NCI-H2227 (cell line): ENCODE measurements around the gene OXSR1.

Experiments used
- DNase-seq: peaks from one replicate; lab custom pipeline; 2025; ENCODE audit not compliant: unreplicated experiment; lab: John Stamatoyannopoulos, UW

OXSR1 gene

DNA sequence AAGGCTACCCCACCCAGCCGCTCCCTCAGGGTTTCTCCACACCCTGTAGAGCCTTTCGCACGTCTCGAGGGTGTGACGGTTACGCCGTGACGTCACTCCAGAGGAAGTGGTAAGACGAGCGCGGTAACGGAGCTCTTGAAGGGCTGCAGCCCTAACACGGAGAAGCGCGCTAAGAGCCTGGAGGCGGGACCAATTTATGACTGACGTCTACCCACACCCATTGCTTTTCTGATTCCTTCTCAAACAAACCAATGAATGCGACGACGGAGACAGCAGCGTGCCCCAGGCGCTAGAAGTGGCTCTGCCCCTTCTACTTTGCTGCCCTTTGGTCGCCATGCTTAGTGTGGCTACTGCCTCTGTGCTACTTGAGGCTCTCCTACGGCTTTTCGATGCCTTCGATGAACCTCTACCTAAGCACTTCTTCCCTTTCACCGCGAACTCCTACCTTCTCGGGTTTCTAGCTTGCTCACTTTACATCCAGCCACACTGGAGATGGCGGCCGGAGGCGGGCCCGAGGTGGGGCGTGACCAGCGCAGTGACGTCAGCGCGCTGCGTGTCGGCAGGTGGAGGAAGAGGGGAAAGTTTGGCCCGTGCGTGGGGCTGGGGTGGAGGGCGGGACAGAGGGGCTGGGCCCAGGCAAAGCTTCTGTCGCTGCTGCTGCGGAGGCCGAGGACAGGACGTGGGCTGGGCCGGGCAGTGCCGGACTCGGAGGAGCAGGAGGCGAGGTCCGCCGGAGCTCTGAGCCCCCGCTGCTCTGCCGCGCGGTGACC is at the start of gene OXSR1:
OXSR1 (plus strand) TSS at position 586 of the 770 bp plus-strand sequence. CDS start 340 bp downstream, outside the sequence.
- DNase-seq = peak; percentile 98

DNA sequence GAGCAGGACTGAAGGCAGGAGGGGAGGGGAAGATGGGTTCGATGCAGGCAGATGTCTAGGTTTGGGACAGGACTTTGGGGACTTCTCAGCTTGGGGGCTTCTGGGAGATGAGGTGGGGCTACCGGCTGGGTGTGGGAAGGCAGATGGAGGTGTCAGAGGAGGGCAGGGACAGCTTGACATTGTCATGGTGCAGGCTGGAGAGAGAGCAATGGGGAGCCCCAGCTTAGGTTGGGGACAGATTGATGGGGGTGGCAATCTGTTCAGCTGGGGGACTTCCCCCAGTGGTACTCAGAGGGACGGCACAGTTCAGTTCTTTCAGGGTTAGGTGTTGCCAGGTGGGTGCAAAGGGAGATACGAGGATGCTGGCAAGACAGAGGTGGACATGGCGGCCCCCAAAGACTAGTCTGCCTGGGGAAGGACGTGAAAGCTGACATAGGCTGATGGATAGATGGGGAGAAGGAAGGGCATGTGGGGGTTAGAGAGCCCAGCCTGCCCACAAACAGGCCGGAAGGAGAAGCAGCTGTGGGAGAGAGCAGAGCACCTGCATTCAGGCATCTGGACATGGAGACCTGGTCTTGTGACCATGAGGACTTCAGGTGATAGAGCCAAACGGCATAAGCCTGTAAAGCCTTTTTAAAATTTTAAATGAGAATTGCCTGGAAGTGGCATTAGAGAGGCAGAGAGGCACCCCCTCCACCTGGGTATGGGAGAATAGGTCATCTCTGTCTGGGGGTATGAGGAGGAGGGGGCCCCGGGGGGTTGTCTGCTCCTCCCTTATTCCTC is 49.5 kb upstream of the OXSR1 start:
- DNase-seq = no peak

DNA sequence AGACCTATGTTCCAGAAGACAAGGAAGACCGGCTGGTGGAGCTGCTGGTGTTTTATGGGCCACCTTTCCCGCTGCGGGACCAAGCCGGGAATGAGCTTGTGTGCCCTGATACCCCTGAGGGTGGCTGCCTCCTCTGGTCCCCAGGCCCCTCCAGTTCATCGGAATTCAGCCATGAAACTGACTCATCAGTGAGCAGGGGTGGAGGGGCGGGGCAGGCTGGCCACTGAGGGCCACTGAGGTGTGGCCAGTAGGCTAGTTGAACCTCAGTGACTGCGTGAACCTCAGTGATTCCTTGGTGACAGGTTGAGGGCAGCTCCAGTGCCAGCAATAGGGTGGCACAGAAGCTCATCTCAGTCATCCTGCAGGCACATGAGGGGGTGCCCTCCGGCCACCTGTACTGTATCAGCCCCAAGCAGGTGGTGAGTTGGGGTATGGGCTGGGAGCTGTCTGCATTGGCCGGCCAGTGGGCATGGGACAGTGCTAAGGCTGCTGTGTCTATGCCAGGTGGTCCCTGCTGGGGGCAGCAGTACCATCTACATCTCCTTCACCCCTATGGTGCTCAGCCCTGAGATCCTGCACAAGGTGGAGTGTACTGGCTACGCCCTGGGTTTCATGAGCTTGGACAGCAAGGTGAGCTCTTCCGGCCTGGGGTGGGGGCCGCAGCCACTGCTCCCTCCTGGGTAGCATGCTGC is 48.7 kb upstream of the OXSR1 start:
- no peak for DNase-seq

DNA sequence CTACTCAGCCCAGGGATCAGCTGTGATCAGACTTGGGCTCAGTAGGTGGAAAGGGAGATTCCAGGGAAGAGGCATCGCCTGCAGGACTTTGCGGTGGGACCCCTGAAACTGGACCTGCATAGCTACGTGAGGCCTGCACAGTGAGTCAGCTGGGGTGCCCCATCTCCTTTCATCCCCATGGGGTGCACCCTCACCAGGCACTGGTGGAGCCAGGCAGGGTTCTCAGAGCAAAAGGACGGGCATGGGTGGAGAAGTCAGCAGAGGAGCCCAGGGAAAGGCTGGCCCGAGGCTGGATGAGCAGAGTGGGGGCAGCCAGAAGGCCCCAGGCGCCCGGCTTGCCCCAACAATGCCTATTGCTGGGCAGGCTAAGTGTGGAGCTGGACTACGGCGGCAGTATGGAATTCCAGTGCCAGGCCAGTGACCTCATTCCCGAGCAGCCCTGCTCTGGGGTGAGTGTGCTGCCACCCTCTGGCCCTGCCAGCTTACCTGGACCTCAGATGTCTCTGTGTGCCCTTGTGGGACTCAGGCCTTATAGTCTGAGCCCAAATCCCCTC is 48.1 kb upstream of the OXSR1 start:
- no peak for DNase-seq

DNA sequence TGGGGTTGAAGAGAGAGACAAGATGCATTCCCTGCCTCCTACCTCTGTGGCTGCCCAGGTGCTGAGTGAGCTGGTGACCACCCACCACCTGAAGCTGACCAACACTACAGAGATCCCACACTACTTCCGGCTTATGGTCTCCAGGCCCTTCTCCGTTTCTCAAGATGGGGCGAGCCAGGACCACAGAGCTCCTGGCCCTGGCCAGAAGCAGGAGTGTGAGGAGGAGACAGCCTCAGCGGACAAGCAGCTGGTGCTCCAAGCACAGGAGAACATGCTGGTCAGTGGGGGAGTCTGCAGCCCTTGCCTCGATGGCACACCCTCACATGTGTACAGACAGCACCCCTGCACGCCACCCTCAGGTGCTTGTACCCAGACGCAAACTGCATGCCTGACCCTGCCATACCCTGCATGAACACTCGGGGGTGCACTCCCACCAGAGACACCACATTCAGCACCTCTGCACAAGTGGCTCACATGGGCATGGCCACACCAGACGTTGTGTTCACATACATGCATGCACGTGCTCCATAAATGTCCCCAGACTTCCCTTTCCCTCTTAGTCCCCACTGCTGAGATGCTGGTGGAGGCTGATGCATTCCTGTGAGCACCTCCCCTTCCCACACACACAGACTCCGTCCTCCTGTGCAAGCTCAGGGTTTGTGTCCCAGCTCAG is 47.5 kb upstream of the OXSR1 start:
- peak; percentile 12 for DNase-seq

DNA sequence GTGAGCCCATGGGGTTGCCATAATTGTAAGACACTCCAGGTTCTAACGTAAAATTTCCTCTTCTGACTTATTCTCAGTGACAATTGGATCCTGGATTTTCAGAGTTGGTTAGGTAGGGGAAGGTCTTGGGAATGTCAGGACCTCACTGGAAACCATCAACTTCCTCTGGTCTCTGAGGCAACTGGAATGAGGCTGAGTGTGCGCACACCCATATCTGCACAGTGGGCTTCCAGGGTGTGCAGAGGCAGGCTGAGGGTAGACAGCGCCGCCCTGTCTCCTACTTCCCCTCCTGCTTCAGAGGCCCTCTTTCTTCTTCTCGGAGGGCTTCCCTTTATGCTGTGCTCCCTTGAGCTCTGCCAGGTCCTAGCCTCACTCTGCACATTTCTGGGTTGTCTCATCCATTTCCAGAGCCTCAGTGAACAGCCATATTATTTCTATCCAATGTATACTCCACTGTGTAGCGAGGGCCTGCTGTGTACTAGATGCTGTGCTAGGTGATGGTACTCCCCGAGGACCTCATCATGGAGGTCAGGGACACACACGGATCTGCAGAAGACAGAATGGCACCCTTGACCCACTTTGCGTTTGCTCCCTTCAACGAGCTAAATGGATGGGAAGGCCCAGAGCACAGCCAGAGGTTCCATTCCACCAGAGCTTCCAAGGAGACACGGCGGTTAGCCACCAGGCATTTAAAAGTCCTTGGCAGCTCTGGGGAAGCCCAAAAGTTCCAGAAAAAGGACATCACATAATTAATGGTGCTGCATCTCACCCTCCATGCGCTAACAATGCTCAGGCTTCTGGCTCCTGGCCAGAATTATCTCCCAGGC is 46.7 kb upstream of the OXSR1 start:
- DNase-seq = no peak

DNA sequence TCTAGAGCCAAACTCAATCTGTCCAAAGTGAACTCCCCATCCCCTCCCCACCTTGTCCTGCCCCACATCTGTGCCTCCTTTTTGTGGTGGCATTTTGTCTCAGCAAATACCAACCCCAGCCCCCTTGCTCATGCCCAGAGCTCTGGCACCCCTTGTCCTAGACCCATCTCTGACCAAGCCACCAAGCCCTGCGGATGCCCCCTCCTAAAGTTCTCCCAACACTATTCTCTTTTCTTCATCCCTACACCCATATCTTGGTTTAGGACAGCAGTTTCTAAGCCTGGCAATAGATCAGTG is 46.1 kb upstream of the OXSR1 start:
- no peak for DNase-seq

DNA sequence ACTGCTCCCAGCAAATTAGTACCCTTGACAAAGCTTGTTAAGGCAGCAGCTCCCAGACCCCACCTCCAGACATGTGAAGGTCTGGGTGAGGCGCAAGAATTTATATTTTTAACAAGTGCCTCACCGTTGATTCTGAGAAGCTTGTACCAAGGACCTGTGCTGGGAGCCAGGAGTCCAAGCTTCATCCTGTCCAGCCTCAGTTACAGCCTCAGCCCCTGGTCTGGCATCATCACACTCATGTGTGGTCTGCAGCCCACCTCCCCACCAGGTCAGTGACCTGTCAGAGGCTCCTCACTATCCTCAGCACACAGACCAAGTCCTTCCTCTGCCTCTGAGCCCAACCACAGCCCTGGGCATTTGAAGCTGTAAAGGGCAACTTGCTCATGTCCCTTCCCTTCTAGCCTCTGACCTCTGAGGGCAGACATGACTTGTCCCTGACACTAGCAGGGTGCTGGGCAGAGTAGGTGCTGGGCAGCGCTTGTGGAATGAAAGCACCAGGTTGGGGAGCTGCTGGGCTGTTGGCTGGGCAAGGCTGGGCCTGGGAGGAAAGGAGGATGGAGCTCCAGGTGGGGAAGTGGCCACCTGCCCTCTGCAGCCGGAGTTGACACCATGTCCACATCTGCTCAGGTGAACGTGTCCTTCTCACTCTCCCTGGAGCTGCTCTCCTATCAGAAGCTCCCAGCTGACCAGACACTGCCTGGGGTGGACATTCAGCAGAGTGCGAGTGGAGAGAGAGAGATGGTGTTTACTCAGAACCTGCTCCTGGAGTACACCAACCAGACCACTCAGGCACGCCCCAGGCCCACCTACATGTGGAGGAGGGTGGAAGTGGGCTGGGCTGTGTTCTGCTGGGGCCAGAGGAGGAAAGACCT is 45.3 kb upstream of the OXSR1 start:
- DNase-seq = no peak

DNA sequence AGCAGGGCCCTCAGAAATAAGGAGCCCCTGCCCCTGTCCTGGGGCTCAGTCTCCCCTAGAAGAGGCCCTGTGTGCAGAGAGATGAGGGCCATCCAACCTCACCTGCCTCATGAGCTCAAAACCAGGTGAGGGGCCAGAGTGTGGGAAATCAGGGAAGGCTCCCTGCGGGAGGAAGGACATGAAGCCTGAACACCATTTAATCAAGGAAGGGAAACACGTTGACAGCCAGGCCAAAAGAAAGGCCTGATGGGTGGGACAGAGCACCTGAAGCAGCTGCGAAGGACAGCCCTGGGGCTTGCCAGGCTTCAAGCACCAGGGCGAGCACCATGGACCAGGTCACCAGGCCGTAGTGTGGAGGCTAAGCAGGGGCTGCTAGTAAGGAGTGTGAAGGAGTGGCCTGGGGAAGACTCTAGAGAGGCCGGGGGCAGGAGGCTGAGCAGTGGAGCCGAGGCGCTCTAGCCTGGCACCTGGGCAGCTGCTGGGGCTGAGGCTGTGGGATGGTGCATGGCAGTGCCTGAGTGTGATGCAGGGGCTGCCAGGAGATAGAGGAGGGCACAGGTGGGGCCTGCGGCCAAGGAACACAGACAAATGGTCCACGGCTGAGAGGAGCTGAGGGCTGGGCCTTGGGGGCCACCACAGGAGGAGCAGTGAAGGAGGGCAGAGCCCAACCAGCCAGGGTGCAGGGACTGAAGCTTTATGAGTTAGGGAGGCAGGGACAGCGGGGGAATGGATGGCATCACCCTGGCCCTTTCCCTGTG is 44.5 kb upstream of the OXSR1 start:
- no peak for DNase-seq

DNA sequence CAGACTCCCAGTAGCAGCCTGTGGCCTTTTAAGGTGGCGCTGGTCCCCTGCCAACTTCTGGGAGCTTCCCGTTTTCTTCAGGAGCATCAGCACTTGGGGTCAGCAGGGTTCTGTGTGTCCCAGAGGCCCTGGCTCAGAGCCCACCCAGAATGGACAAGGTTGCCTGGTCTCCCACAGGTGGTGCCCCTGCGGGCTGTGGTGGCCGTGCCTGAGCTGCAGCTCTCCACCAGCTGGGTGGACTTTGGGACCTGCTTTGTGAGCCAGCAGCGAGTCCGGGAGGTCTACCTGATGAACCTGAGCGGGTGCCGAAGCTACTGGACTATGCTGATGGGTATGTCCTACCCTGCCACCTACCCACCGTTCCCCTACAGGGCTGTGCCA is 43.9 kb upstream of the OXSR1 start:
- no peak for DNase-seq

DNA sequence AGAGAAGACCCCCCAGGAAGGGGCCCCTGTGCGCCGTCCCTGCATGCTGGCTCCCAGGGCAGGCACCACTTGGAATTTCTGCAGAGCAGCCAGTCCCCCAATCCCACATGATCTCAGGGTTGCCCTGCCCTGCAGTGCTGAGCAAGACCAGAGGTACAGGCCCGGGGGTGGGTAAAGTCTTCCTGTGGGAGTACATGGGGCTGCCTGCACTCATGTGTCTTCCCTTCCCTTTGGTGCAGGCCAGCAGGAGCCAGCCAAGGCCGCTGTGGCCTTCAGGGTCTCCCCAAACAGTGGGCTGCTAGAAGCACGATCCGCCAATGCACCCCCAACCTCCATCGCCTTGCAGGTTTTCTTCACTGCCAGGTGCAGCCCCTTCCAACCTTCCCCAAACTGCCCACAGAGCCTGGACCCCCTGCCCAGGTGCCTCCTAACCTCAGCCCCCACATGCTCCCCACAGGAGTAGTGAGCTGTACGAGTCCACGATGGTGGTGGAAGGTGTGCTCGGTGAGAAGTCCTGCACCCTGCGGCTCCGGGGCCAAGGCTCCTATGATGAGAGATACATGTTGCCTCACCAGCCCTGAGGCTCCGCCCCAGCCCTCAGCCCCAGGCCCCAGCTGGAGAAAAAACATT is 43.4 kb upstream of the OXSR1 start:
- no peak for DNase-seq

DNA sequence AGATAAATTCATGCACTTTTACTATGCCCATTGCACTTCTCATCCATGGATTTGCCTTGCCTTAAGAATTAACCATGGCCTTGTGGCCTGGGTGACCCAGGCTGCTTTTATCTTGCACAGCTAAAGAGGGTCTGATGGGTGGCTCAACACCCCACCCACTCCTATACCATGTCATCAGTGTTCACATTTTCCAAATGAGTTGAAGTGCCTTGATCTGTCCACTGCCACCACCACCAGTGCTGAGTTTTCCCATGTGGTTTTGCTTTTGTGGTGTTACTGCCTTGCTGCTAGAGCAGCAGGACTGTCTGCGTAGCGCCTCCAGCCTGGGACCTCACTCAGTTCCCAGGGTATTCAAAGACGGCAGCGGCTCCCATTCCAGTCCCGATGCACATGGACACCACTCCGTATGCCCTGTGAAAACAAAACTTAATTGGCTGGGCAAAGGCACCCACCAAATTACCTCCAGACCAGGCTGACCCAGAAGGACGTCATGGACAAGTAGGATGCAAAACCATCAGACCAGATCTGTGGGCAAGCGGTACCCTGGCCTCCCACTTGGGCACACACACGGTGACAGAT is 42.5 kb upstream of the OXSR1 start:
- no peak for DNase-seq

DNA sequence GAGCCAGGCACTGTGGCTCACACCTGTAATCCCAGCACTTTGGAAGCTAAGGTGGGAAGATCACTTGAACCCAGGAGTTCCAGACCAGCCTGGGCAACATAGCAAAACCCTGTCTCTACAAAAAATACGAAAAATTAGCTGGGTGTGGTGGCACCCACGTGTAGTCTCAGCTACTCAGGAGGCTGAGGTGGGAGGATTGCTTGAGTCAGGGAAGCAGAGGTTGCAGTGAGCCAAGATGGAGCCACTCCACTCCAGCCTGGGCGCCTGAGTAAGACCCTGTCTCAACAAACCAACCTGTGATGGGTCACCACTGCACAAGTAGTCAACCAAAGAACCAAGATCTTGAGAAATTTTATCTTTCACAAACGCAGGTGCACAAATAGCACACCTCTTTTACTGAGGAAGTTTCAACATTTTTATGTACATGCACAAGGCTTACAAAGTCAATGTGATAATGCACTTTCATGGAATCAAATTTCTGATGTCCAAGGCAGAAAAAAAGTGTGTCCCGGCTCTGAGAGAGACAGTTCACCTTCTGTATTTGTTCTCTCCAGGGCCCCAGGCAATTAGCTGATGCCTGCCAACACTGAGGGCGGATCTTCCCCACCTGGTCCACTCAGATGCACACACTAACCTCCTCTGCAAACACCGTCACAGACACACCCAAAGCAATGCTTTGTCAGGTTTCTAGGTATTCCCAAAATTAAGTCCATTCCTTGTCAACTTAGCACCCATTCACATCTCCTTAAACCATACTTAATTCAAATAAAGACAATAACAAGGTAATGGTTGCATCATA is 40.8 kb upstream of the OXSR1 start:
- DNase-seq = no peak

DNA sequence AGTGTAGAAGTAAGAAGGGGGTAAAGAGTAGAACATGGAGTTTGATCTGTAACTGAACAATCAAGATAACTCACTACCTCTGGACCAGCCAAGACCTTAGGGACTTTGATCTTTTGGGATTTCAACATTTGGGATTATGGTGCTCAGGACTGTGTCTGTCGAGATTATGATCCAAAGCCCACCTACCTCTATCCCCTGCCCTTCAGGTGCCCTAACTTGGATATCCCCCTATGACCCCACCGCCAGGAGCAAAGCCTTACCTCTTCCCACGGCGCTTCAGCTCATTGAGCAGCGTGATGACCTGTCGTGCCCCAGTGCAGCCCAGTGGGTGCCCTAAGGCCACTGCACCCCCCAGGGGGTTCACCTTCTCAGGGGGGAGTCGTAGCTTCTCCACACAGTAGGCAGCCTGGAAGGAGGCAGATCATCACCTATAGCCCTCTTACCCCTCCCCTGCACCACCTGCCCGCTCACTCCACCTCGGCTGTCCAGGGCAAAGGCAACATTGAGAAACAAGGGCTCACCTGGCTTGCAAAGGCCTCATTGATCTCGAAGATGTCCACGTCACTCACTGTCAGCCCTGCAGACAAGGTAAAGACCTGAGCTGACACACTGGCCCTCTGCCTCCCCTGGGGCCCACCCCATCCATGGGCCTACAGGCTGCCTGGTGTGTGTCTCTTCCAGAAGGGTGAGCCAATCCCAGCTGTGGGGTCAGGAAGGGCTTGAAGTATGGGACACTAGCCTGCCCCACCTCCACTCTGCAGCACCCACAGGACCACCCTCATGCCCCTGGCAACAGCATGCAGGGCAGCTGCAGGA is 39.8 kb upstream of the OXSR1 start:
- no peak for DNase-seq

DNA sequence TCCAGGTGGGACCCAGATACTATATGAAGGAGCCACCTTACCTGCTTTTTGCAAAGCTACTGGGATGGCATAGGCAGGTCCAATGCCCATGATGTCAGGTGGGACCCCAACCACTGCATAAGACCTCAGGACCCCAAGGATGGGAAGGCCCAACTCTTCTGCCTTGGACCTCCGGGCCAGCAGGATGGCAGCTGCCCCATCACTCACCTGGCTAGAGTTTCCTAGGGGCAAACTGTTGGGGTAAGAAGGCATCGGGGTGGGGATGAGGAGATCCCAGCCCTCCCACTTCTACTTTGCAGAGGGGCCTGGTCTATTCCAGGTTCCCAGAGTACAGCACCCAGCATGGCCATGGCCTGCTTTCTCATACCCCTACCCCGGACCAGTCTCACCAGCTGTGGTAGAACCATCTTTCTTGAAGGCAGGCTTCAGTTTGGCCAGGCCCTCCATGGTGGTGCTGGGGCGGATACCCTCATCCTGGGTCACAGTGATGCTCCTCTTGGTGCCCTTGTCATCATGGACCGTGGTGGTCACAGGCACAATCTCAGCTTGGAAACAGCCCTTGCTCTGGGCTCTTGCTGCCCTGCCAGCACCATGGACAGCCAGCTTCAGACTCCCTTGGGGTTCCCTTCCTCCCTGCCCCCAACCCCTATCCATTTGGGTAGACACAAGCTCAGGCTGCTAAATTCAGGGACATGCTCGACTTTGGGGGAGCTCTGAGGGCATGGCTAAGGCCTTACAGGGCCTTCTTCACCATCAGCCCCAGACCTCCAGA is 39.0 kb upstream of the OXSR1 start:
- DNase-seq = no peak
